ENCODE data around the gene TMEM45A.

The TMEM45A gene

GRCh38 chr3:100522125-100522524, 29.7 kb downstream of the TMEM45A start:
- no peaks in the 10 kb centered on the region for H3K27me3 ChIP-seq (replicated peaks; ENCODE audit: control insufficient read depth, insufficient read depth, low read length)

GRCh38 chr3:100523050-100523760, 30.8 kb downstream of the TMEM45A start:
- no peak overlapping the region for H3K4me3 ChIP-seq (replicated peaks; ENCODE audit: low read depth, low read length)
- H3K36me3 ChIP-seq (ENCODE audit: control insufficient read depth, insufficient read depth, low read length): no peaks in the 10 kb centered on the region
- H3K27me3 ChIP-seq (replicated peaks; ENCODE audit: control insufficient read depth, insufficient read depth, low read length): no peaks in the 10 kb centered on the region
- no peak for DNase-seq (ENCODE audit: extremely low read depth, insufficient read length)
- TF ChIP-seq CTCF (IDR thresholded peaks at IDR 0.05; ENCODE audit: insufficient read depth, low read length, poor library complexity, severe bottlenecking): no peak

More at GRCh38 chr3:100522125-100522524, 29.7 kb downstream of the TMEM45A start:
- DNase-seq (ENCODE audit: extremely low read depth, insufficient read length): no peak
- no peak for TF ChIP-seq CTCF (IDR thresholded peaks at IDR 0.05; ENCODE audit: insufficient read depth, low read length, poor library complexity, severe bottlenecking)
- H3K36me3 ChIP-seq (ENCODE audit: control insufficient read depth, insufficient read depth, low read length): no peaks in the 10 kb centered on the region
- H3K4me3 ChIP-seq (replicated peaks; ENCODE audit: low read depth, low read length): no peak overlapping the region

- Histone ChIP-seq H3K27me3 (replicated peaks; ENCODE audit: control insufficient read depth, insufficient read depth, low read length) (no peaks in the 10 kb centered on the region), H3K4me3 (replicated peaks; ENCODE audit: low read depth, low read length) (no peak overlapping the region), H3K36me3 (ENCODE audit: control insufficient read depth, insufficient read depth, low read length) (no peaks in the 10 kb centered on the region)
- TF ChIP-seq CTCF (IDR thresholded peaks at IDR 0.05; ENCODE audit: insufficient read depth, low read length, poor library complexity, severe bottlenecking): no peak
- no peak for DNase-seq (ENCODE audit: extremely low read depth, insufficient read length)
These were observed 33.6 kb downstream of the TMEM45A start for GRCh38 chr3:100525753-100526612.

GRCh38 chr3:100526613-100527346, 34.4 kb downstream of the TMEM45A start:
- Histone ChIP-seq H3K27me3 (replicated peaks; ENCODE audit: control insufficient read depth, insufficient read depth, low read length) (no peaks in the 10 kb centered on the region), H3K36me3 (ENCODE audit: control insufficient read depth, insufficient read depth, low read length) (no peaks in the 10 kb centered on the region), H3K4me3 (replicated peaks; ENCODE audit: low read depth, low read length) (no peak overlapping the region)
- TF ChIP-seq CTCF (IDR thresholded peaks at IDR 0.05; ENCODE audit: insufficient read depth, low read length, poor library complexity, severe bottlenecking): no peak
- no peak for DNase-seq (ENCODE audit: extremely low read depth, insufficient read length)

GRCh38 chr3:100527347-100527735, 34.9 kb downstream of the TMEM45A start:
- no peak overlapping the region for H3K4me3 ChIP-seq (replicated peaks; ENCODE audit: low read depth, low read length)
- H3K27me3 ChIP-seq (replicated peaks; ENCODE audit: control insufficient read depth, insufficient read depth, low read length): no peaks in the 10 kb centered on the region
- H3K36me3 ChIP-seq (ENCODE audit: control insufficient read depth, insufficient read depth, low read length): no peaks in the 10 kb centered on the region
- no peak for DNase-seq (ENCODE audit: extremely low read depth, insufficient read length)
- no peak for TF ChIP-seq CTCF (IDR thresholded peaks at IDR 0.05; ENCODE audit: insufficient read depth, low read length, poor library complexity, severe bottlenecking)

Data from GM06990 (cell line).